Measurements from ENCODE around the gene CRIP2.

Gene CRIP2

DNA sequence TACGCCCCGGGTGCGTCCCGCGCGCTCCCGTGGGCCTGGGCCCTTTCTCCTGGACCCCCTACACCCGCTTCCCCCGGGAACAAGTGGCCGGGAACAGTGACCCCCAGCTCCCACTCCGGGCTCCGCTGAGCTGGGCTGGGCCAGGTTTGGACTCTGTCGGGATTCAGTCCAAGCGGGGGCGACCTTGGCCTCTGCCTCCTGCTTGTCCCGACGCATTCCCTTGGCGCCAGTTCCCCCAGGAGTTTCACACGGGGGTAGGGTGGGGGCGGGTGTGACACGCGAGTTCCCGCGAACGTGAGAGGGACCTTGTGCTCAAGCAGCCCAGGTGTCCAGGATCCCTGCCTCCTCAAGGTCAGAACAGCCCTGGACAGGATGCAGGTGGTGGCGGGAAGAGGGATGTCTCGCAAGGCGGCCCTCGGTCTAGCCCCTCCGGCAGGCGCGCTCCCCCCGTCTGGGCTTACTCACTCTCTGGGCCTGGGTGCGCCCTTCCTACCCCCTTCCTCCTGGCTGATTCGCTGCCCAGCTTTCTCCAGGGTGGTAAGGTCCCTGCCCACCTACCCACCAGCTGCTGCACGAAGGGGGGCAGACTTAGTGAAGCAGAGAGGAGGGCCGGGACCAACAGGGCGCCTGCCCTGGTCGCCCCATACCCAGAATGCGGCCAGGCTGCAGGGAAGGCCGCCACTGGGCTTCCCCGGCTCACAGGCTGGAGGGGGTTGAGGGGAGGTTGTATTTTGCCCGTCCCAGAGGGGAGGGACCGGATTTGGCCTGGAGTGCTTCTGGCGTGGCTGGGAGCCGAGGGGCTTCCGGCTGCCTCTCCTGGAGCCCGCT lies 862 bp downstream of the CRIP2 start:
- Histone ChIP-seq H3K9me3 (ENCODE audit: severe bottlenecking) (no peaks in the 10 kb centered on the region), H3K36me3 (no peaks in the 10 kb centered on the region; the same call in 1 of the 2 replicates), H3K4me3 (ENCODE audit: low read depth, low read length) (peak overlapping the region; percentile 53), H3K27me3 (ENCODE audit: insufficient read depth, low read depth, severe bottlenecking) (no peaks in the 10 kb centered on the region), H3K27ac (no peak overlapping the region)
- TF ChIP-seq, protein P1, sequence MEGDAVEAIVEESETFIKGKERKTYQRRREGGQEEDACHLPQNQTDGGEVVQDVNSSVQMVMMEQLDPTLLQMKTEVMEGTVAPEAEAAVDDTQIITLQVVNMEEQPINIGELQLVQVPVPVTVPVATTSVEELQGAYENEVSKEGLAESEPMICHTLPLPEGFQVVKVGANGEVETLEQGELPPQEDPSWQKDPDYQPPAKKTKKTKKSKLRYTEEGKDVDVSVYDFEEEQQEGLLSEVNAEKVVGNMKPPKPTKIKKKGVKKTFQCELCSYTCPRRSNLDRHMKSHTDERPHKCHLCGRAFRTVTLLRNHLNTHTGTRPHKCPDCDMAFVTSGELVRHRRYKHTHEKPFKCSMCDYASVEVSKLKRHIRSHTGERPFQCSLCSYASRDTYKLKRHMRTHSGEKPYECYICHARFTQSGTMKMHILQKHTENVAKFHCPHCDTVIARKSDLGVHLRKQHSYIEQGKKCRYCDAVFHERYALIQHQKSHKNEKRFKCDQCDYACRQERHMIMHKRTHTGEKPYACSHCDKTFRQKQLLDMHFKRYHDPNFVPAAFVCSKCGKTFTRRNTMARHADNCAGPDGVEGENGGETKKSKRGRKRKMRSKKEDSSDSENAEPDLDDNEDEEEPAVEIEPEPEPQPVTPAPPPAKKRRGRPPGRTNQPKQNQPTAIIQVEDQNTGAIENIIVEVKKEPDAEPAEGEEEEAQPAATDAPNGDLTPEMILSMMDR (IDR thresholded peaks at IDR 0.05; ENCODE audit: low read depth, low read length) = no peak
- DNase-seq = no peak

GRCh38 chr14:105476097-105476830 lies 1.6 kb downstream of the CRIP2 start:
- no peak for DNase-seq
- H3K27ac ChIP-seq = no peak overlapping the region
- no peaks in the 10 kb centered on the region; the same call in 1 of the 2 replicates for H3K36me3 ChIP-seq
- no peaks in the 10 kb centered on the region for H3K27me3 ChIP-seq (ENCODE audit: insufficient read depth, low read depth, severe bottlenecking)
- H3K4me3 ChIP-seq (ENCODE audit: low read depth, low read length) = no peak overlapping the region
- H3K9me3 ChIP-seq (ENCODE audit: severe bottlenecking) = no peaks in the 10 kb centered on the region
- TF ChIP-seq, protein P1 (IDR thresholded peaks at IDR 0.05; ENCODE audit: low read depth, low read length) = no peak

DNA sequence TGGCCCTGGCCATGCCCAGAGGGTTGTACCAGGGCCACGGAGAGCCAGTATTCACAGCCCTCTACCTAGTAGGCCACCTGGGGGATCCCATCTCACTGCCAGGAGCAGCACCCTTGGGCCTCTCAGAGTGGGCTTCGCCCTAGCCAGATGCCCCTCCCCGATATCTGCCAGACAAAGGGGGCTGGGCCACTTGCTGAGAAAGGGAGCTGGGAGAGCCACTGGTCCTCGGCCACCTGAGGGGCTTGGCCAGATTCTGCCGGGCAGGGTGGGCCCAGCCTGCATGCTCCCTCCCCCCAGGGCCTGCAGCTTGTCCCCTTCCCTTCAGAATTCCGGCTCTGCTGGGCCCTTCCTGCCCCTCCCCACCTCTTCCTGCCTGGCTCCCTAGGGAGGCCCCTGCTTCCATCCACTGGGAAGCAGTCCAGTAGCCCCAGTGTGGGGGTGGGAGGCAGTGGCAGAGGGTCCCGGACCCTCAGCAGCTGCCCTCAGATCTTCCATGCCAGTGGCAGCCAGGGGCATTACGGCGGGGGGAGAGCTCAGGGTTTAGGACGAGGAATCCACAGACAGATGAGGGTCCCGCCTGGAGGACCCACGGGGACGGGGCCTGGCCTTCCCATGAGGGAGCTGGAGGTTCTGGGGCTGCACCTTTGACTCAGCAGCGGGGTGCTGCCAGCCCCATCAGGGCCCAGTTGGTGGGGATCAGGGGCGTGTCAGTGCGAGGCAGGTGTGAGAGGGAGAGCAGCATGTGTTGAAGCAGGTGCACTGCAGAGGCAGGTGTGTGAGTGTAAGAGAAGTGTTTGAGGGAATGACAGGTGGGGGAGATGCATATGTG lies 2.4 kb downstream of the CRIP2 start:
- no peak for DNase-seq
- TF ChIP-seq, protein P1 (IDR thresholded peaks at IDR 0.05; ENCODE audit: low read depth, low read length) = no peak
- H3K36me3 ChIP-seq = no peaks in the 10 kb centered on the region; the same call in 1 of the 2 replicates
- H3K27me3 ChIP-seq (ENCODE audit: insufficient read depth, low read depth, severe bottlenecking) = no peaks in the 10 kb centered on the region
- no peaks in the 10 kb centered on the region for H3K9me3 ChIP-seq (ENCODE audit: severe bottlenecking)
- H3K4me3 ChIP-seq (ENCODE audit: low read depth, low read length) = no peak overlapping the region
- H3K27ac ChIP-seq = no peak overlapping the region

DNA sequence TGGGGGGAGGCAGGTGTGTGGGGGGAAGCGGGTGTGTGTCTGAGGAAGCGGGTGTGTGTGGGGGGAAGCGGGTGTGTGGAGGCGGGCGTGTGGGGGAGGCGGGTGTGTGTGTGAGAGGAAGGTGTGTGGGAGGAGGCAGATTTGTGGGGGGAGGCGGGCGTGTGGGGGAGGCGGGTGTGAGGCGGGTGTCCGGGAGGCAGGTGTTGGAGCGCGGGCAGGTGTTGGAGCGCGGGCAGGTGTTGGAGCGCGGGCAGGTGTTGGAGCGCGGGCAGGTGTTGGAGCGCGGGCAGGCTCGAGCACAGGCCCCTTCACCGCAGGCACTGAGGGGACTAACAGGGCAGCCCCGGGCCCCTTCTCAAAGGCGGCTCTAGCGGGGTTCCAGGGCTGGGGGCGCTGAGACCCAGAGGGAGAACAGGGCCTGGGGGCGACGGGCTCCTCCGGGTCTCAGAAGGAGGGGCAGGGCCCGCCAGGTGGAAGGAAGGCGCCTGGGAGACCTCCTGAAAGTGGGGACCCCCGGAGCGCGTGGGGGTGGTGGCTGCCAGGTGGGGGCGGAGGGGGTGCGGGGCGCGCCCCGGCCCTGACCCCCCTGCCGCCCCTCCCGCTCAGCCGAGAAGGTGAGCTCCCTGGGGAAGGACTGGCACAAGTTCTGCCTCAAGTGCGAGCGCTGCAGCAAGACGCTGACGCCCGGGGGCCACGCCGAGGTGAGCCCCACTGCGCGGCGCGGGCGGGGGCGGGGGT lies 3.2 kb downstream of the CRIP2 start:
- DNase-seq = no peak
- no peaks in the 10 kb centered on the region; the same call in 1 of the 2 replicates for H3K36me3 ChIP-seq
- no peak overlapping the region for H3K27ac ChIP-seq
- no peak overlapping the region for H3K4me3 ChIP-seq (ENCODE audit: low read depth, low read length)
- H3K9me3 ChIP-seq (ENCODE audit: severe bottlenecking) = no peaks in the 10 kb centered on the region
- TF ChIP-seq, protein P1 (IDR thresholded peaks at IDR 0.05; ENCODE audit: low read depth, low read length) = no peak
- H3K27me3 ChIP-seq (ENCODE audit: insufficient read depth, low read depth, severe bottlenecking) = no peaks in the 10 kb centered on the region

All from WERI-Rb-1 (cell line).